Duodenal mucosa (tissue), 2 donors: ENCODE results near the gene MED27.
A peak's percentile ranks its signal among the peaks of the same experiment; 100 is the strongest.

Experiments
- H3K27ac ChIP-seq: one replicate; pipeline ENCODE4 v1.7.0; 2013; ENCODE audit warnings: low read depth, low read length
- H3K27me3 ChIP-seq, 2 donors: one replicate each; pipeline ENCODE4 v1.7.0; 2013; ENCODE audit warnings: low read length in 2 of 2, control low read depth in 1 of 2; ENCODE audit not compliant: insufficient read depth in 2 of 2, control insufficient read depth in 1 of 2
- H3K36me3 ChIP-seq, 2 donors: one replicate each; pipeline ENCODE4 v1.7.0; 2013; ENCODE audit warnings: low read length in 2 of 2, control low read depth in 1 of 2; ENCODE audit not compliant: insufficient read depth in 2 of 2, control insufficient read depth in 1 of 2
- H3K4me1 ChIP-seq, 2 donors: one replicate each; pipeline ENCODE4 v1.7.0; 2013; ENCODE audit warnings: low read length in 2 of 2, control low read depth in 1 of 2; ENCODE audit not compliant: insufficient read depth in 2 of 2, control insufficient read depth in 1 of 2
- H3K4me3 ChIP-seq, 2 donors: one replicate each; pipeline ENCODE4 v1.7.0; 2013; ENCODE audit warnings: low read length in 2 of 2, low read depth in 1 of 2
- H3K9ac ChIP-seq, 2 donors: one replicate each; pipeline ENCODE4 v1.7.0; 2013; ENCODE audit warnings: low read length in 2 of 2, low read depth in 1 of 2
- H3K9me3 ChIP-seq, 2 donors: one replicate each; pipeline ENCODE4 v1.7.0; 2013; ENCODE audit warnings: low read length in 2 of 2, control low read depth in 1 of 2; ENCODE audit not compliant: control insufficient read depth in 1 of 2

The MED27 gene

DNA sequence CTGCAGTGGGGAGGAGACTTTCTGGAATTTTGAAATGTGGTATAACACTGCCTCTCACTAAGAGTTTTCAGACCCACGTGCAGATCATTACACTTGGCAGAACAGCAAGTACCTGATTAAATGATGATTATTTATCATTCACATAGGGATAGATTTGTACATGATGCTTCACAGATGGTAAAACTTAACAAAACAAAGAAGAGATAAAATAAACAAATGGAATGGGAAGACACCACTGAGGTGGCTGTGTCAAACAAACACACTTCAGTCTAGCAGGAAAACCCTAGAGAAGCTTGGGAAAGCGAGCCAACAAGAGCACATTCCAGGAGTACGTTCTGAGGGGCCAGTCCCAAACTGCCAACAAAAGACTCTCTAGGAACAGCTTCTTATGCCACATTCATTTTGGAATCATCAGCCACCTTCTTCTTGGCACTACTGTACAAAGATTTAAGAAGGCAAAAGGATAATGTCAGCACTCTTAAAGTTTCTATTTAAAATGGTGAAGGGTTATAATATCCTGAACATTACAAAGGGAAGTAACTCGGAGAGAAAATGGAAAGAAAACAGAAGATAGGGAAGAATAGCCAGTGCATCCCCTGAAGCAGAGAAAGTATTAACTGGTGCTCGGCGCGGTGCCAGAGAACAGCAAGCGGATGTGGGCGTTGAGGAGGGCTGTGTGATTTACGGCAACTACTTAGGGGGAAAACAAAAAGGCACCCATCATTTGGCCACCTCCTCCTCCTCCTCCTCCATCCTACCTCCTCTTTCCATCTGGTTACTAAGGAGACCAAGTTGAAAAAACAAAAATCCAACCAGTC lies 1.6 kb downstream of the MED27 start:
- H3K9ac ChIP-seq = peak overlapping the region in 1 of 2 donors; percentile 94
- H3K4me3 ChIP-seq = peak overlapping the region; percentile 85 to 99
- H3K27ac ChIP-seq = no peak overlapping the region

DNA sequence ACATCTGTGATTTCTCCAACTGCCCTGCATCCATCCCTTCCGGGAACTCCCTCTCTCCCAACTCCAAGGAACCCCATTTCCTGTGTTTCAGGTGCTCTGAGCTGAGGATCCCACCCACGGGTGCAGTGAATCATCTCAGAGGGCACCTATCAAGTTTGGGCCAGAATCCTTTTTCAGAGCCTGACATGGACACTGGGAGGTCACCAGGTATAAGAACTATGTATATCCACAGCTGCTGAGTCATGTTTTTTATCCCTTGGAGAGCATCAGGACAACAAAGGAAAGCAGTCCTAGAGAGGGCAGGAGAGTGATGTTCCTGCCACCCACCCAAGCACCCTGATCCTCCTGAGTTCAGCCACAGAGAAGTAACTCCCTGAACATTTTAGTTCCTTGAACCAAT lies 3.8 kb downstream of the MED27 start:
- peaks cover 17 to 43% of the 10 kb centered on the region in 2 donors for H3K36me3 ChIP-seq
- no peaks in the 10 kb centered on the region for H3K9me3 ChIP-seq
- H3K4me1 ChIP-seq = peaks cover 17 to 19% of the 10 kb centered on the region in 2 donors
- H3K9ac ChIP-seq = no peak overlapping the region
- no peak overlapping the region for H3K27ac ChIP-seq
- no peak overlapping the region for H3K4me3 ChIP-seq
- no peaks in the 10 kb centered on the region for H3K27me3 ChIP-seq

More for the DNA sequence above, 1.6 kb downstream of the MED27 start:
- H3K36me3 ChIP-seq = peaks cover 17 to 23% of the 10 kb centered on the region in 2 donors
- H3K27me3 ChIP-seq = no peaks in the 10 kb centered on the region
- H3K4me1 ChIP-seq = peaks cover 17 to 19% of the 10 kb centered on the region in 2 donors
- no peaks in the 10 kb centered on the region for H3K9me3 ChIP-seq

GRCh38 chr9:132074736-132075135 lies 4.9 kb downstream of the MED27 start:
- Histone ChIP-seq H3K4me3 (no peak overlapping the region), H3K4me1 (peaks cover 14 to 17% of the 10 kb centered on the region in 2 donors), H3K9ac (no peak overlapping the region), H3K27ac (no peak overlapping the region), H3K36me3 (peaks cover 17 to 43% of the 10 kb centered on the region in 2 donors), H3K9me3 (no peaks in the 10 kb centered on the region), H3K27me3 (no peaks in the 10 kb centered on the region)

GRCh38 chr9:132071847-132072507 lies 7.7 kb downstream of the MED27 start:
- Histone ChIP-seq H3K4me1 (no peaks in the 10 kb centered on the region), H3K9ac (no peak overlapping the region), H3K27me3 (no peaks in the 10 kb centered on the region), H3K36me3 (peaks cover 20 to 57% of the 10 kb centered on the region in 2 donors), H3K9me3 (no peaks in the 10 kb centered on the region), H3K4me3 (no peak overlapping the region), H3K27ac (no peak overlapping the region)

DNA sequence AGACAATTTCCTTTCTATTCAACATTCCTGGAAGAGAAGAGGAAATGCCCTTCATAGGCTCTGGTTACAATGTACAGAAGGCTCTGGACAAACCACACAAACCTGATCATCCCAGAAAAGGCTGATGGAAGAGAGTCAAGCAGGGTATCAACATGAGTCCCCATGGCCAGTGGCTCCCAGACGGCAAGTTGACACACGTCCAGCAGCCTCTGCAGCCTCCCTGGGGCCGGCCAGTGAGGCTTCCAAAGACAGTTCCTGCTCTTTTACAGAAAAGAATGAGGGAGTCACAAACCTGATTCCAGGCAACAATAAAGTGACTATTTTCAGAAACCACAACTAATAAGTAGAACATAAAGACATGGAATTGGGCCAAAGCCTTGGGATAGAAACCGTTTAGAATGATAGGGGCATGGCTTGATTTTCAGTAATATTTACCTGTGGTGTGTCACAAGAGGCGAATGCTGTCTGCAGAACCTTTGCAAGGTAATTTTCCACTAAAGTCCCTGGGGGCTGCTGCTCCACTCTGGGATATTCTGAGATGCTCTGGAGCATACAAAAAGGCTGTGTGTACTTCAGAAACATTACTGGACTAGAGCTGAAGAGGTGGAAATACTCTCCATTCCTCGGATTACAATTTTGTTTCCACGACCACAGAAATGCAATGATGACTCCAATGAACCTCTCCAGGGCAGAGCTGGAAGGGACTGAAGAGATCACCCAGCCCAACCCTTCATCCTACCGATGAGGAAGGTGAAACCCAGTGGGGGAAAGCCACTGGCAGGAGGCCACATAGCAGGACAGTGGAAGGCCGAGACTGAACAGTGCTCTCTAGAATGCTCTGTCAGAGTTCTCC lies 10.4 kb downstream of the MED27 start:
- peaks cover 10 to 48% of the 10 kb centered on the region in 2 donors for H3K36me3 ChIP-seq
- no peak overlapping the region for H3K27ac ChIP-seq
- no peaks in the 10 kb centered on the region for H3K27me3 ChIP-seq
- no peaks in the 10 kb centered on the region for H3K9me3 ChIP-seq
- no peak overlapping the region for H3K4me3 ChIP-seq
- no peak overlapping the region for H3K9ac ChIP-seq
- H3K4me1 ChIP-seq = no peaks in the 10 kb centered on the region

GRCh38 chr9:132068605-132069004 lies 11.1 kb downstream of the MED27 start:
- Histone ChIP-seq H3K9ac (no peak overlapping the region), H3K36me3 (peaks cover 10 to 48% of the 10 kb centered on the region in 2 donors), H3K27ac (no peak overlapping the region)

DNA sequence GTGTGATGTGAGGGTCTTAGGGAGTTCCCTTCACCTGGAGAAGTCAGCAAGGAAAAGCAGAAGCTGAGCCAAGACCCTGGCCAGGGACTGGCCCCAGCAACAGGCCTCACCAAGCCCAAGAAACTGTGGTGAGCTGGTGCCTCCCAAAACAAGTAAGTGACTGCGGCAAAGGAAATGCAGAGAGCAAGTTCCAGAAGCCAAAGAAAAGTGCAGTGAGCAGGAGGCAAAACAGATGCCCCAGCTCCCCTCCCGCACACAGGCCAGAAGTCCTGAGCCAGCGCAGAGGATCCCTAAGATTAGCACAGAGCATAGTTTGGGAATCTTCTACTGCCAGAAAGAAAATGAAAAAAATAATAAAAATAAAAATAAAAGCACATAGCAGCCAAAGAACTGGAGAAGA lies 13.2 kb downstream of the MED27 start:
- no peak overlapping the region for H3K27ac ChIP-seq

More at GRCh38 chr9:132068605-132069004, 11.1 kb downstream of the MED27 start:
- H3K27me3 ChIP-seq = no peaks in the 10 kb centered on the region
- no peaks in the 10 kb centered on the region for H3K9me3 ChIP-seq
- no peak overlapping the region for H3K4me3 ChIP-seq
- H3K4me1 ChIP-seq = no peaks in the 10 kb centered on the region

DNA sequence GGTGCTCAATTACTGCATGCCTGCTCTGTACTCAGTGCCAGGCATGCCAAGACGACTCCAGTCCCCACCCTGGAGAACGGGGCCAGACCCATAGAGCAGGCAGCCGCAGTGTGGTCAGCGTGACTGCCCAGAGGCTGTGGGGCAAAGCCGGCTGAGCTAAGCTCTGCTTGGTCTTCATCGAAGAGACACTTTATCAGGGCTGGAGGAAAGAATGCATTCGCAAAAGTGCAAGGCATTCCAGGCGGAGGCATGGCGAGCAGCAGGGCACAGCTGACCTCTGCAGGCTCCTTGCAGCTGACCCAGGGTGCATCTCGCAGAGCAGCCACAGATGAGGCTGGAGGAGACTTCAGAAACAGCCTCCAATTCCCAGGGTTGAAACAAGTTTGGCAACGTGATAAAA lies 13.6 kb downstream of the MED27 start:
- Histone ChIP-seq H3K4me3 (no peak overlapping the region), H3K9ac (no peak overlapping the region), H3K27ac (no peak overlapping the region), H3K4me1 (no peaks in the 10 kb centered on the region), H3K36me3 (peaks cover 10 to 28% of the 10 kb centered on the region in 2 donors), H3K9me3 (no peaks in the 10 kb centered on the region), H3K27me3 (no peaks in the 10 kb centered on the region)

More for the DNA sequence above, 13.2 kb downstream of the MED27 start:
- H3K36me3 ChIP-seq = peaks cover 10 to 32% of the 10 kb centered on the region in 2 donors
- H3K9me3 ChIP-seq = no peaks in the 10 kb centered on the region
- H3K27me3 ChIP-seq = no peaks in the 10 kb centered on the region
- H3K4me3 ChIP-seq = no peak overlapping the region
- no peaks in the 10 kb centered on the region for H3K4me1 ChIP-seq
- no peak overlapping the region for H3K9ac ChIP-seq

DNA sequence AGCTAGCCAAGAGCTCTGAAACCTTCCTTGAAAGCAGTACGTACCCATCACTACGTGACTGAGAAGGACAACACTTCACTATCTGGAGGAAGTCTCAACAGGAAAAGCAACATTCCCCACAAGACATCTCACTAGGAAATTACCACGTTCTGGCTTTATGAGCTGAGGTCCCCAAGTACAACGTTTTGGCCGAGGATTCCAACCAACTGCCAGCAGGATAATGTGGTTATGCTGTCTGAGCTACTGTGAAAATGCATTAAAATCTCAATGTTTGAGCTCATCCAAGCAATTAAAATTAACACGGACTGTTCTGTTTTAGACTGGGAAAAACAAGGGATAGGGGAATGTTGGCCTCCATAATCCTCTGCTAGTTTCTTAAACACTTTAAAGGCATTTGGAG lies 16.4 kb downstream of the MED27 start:
- no peaks in the 10 kb centered on the region for H3K27me3 ChIP-seq
- H3K4me1 ChIP-seq = no peaks in the 10 kb centered on the region
- H3K36me3 ChIP-seq = peaks cover 3 to 23% of the 10 kb centered on the region in 2 donors
- no peak overlapping the region for H3K4me3 ChIP-seq
- H3K9me3 ChIP-seq = no peaks in the 10 kb centered on the region
- no peak overlapping the region for H3K9ac ChIP-seq
- no peak overlapping the region for H3K27ac ChIP-seq
